HepG2 (cell line): ENCODE measurements around the gene PARN. TPM values are rescaled to one million over a fixed set of nuclear protein-coding genes. Genes with fewer than 3 reads are reported as not detected.

Source experiments
- ATAC-seq: fragments of 200-7000 bp; cut with Tn5 transposase; 3 replicates; pipeline ENCODE4 v1.9.1; 2020; ENCODE audit warnings: mild to moderate bottlenecking, moderate library complexity
- BruUV-seq: library from RNA; stranded (reverse); fragments of 400-500 nt; replicated peaks from 2 replicates; lab custom pipeline; 2021; lab: Mats Ljungman, UMichigan
- CTCF ChIA-PET: fragments of 300-600 bp; formaldehyde crosslinking; extraction: SDS; loops from one replicate; lab custom pipeline; 2021; ENCODE audit warnings: low total read pairs, inconsistent platforms, low intra/inter-chr PET ratio; lab: Yijun Ruan, JAX
- POLR2A ChIA-PET: fragments of 350-600 bp; sonication (Branson Sonifier 250); formaldehyde crosslinking; loops from one replicate; lab custom pipeline; 2020; ENCODE audit warnings: antibody characterized with exemption, inconsistent platforms; lab: Yijun Ruan, JAX
- DNase-seq: peaks from one replicate; pipeline ENCODE4 v3.0.0-alpha.2; 2015; ENCODE audit warnings: low spot score
- FAIRE-seq: peaks from 3 replicates; lab custom pipeline; 2011; peaks lifted over from hg19 to GRCh38; lab: Jason Lieb, UNC
- H2AFZ ChIP-seq: one replicate; pipeline ENCODE4 v1.6.1; 2011; ENCODE audit warnings: low read length, inconsistent platforms
- H3K27ac ChIP-seq: fragments of 300-600 bp; 3 replicates; pipeline ENCODE4 v1.8.0; 2011; ENCODE audit warnings: mixed run types, mild to moderate bottlenecking, mixed read lengths, low read length, inconsistent platforms; ENCODE audit not compliant: insufficient read depth; ENCODE audit errors: extremely low read length
- H3K27me3 ChIP-seq, 2 experiments: fragments of 200-600 bp in 1 of 2; 2 replicates in 1 of 2; 3 replicates in 1 of 2; pipeline versions ENCODE4 v1.6.0 to v1.8.0; 2011; ENCODE audit warnings: low read length in 2 of 2, mild to moderate bottlenecking in 2 of 2, moderate library complexity in 2 of 2, inconsistent platforms in 1 of 2; ENCODE audit not compliant: insufficient read depth in 2 of 2, control insufficient read depth in 1 of 2
- H3K36me3 ChIP-seq, 2 experiments: fragments of 200-600 bp in 1 of 2; replicated peaks in 1 of 2; 2 replicates in 1 of 2; 3 replicates in 1 of 2; pipeline versions ENCODE4 v1.5.1 to v1.8.0; 2011; ENCODE audit warnings: low read length in 2 of 2, inconsistent platforms in 1 of 2; ENCODE audit not compliant: insufficient read depth in 2 of 2, control insufficient read depth in 1 of 2
- H3K4me1 ChIP-seq: 2 replicates; pipeline ENCODE4 v1.5.1; 2012; ENCODE audit warnings: low read length, inconsistent platforms; ENCODE audit not compliant: insufficient read depth
- H3K4me2 ChIP-seq: 2 replicates; pipeline ENCODE4 v1.6.0; 2011; ENCODE audit warnings: low read depth, low read length, inconsistent platforms
- H3K4me3 ChIP-seq, 3 experiments: fragments of 200-600 bp in 1 of 3; sonication (generic), shearing (Covaris generic) in 1 of 3; replicated peaks in 1 of 3; 2 replicates each; pipeline ENCODE4 v1.5.1; 2011 to 2016; ENCODE audit warnings: low read length in 3 of 3, inconsistent platforms in 2 of 3, low read depth in 2 of 3, mild to moderate bottlenecking in 2 of 3, control low read depth in 1 of 3, mixed read lengths in 1 of 3; ENCODE audit not compliant: insufficient read depth in 1 of 3
- H3K79me2 ChIP-seq: one replicate; pipeline ENCODE4 v1.6.1; 2011; ENCODE audit warnings: low read length, inconsistent platforms; ENCODE audit not compliant: insufficient read depth
- H3K9ac ChIP-seq: 2 replicates; pipeline ENCODE4 v1.6.0; 2011; ENCODE audit warnings: mild to moderate bottlenecking, low read depth, low read length, inconsistent platforms; ENCODE audit not compliant: insufficient read depth
- H3K9me3 ChIP-seq: 2 replicates; pipeline ENCODE4 v1.5.1; 2012; ENCODE audit warnings: mild to moderate bottlenecking, low read length
- H4K20me1 ChIP-seq: 2 replicates; pipeline ENCODE4 v1.6.0; 2011; ENCODE audit warnings: inconsistent platforms, mild to moderate bottlenecking, low read length, moderate library complexity; ENCODE audit not compliant: insufficient read depth
- BRCA1 ChIP-seq: sonication (generic); formaldehyde crosslinking; IDR thresholded peaks from 2 replicates; pipeline ENCODE4 v1.4.0; 2020; ENCODE audit warnings: missing genetic modification reagents
- DMAP1 ChIP-seq: IDR thresholded peaks from 2 replicates; pipeline ENCODE4 v1.6.1; 2016
- FLYWCH1 ChIP-seq: sonication (generic); formaldehyde crosslinking; IDR thresholded peaks from 2 replicates; pipeline ENCODE4 v1.8.1; 2023; ENCODE audit warnings: mild to moderate bottlenecking, missing genetic modification reagents
- KMT2B ChIP-seq: IDR thresholded peaks from 2 replicates; pipeline ENCODE4 v1.6.1; 2016; ENCODE audit warnings: missing genetic modification reagents, missing compliant biosample characterization
- ZNF34 ChIP-seq: sonication (generic); formaldehyde crosslinking; IDR thresholded peaks from 2 replicates; pipeline ENCODE4 v1.4.0; 2020; ENCODE audit warnings: mild to moderate bottlenecking, missing genetic modification reagents, borderline replicate concordance
- ZNF562 ChIP-seq: sonication (generic); formaldehyde crosslinking; IDR thresholded peaks from 2 replicates; pipeline ENCODE4 v1.8.0; 2022; ENCODE audit warnings: missing genetic modification reagents, borderline replicate concordance
- ZNF772 ChIP-seq: sonication (generic); formaldehyde crosslinking; IDR thresholded peaks from 2 replicates; pipeline ENCODE4 v1.5.0; 2020; ENCODE audit warnings: mild to moderate bottlenecking, missing genetic modification reagents
- WGBS: methylation state at CpG from one replicate; pipeline ENCODE4 v1.1.6; 2017; ENCODE audit warnings: low lambda C conversion rate; 5-methylcytosine and 5-hydroxymethylcytosine counted together
- in situ Hi-C: cut with HindIII; loops from 2 replicates; pipeline ENCODE4 v1.10.0; 2017; ENCODE audit warnings: low pct_unique_long_range_greater_than_20kb; ENCODE audit not compliant: extremely low pct_ligation_motif_present
- intact Hi-C: fragments of 100-400 bp; cut with micrococcal nuclease; formaldehyde crosslinking; loops from one replicate; pipeline ENCODE4 v1.10.0; 2022; ENCODE audit not compliant: unreplicated experiment
- polyA plus RNA-seq, 8 experiments: library from polyadenylated mRNA; depleted of rRNA in 3 of 8; stranded (reverse) in 7 of 8; unstranded in 1 of 8; fragments of >200 nt; fragmentation: Illumina TruSeq in 4 of 8; extraction: Trizol in 4 of 8; gene quantifications; 2 replicates each; pipeline versions ENCODE4 v1.2.1 to v1.2.3, GENCODE V29; 2011 to 2016; ENCODE audit warnings: low read depth in 4 of 8, missing spikeins in 1 of 8, mixed read lengths in 1 of 8; ENCODE audit not compliant: insufficient read depth in 1 of 8
- total RNA-seq, 5 experiments: library from RNA; depleted of rRNA; stranded (reverse); fragments of >200 nt; fragmentation: Illumina TruSeq; extraction: Trizol; gene quantifications; 2 replicates each; pipeline ENCODE4 v1.2.3, GENCODE V29; 2016; ENCODE audit warnings: low read depth in 1 of 5
- TF ChIP-seq, protein P1 (sequence below): sonication (generic); formaldehyde crosslinking; conservative IDR thresholded peaks from 2 replicates; pipeline ENCODE4 v1.8.0; 2022; ENCODE audit warnings: missing genetic modification reagents
- TF ChIP-seq, protein P2 (sequence below): sonication (generic); formaldehyde crosslinking; IDR thresholded peaks from 2 replicates; pipeline ENCODE4 v1.8.0; 2022; ENCODE audit warnings: mild to moderate bottlenecking, missing genetic modification reagents, borderline replicate concordance

PARN gene
- total and polyA plus RNA-seq, 2 of the 13 experiments (the other 11 are each of a cell fraction or from before 2014, with no cell fraction given), result 13.3 to 47.6 TPM

DNA sequence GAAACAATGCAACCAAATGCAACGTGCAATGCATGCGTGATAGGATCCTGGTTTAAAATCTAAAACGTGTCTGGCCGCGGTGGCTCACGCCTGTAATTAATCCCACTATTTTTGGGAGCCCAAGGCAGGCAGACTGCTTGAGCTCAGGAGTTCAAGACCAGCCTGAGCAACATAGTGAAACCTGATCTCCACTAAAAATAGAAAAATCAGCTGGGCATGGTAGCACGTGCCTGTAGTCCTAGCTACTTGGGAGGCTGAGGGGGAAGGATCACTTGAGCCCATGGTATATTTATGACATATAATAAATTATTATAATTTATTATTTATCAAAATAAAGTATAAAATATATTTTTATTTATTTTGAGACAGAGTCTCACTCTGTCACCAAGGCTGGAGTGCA, 241.8 kb downstream of the PARN start:
- CTCF ChIA-PET, result no interaction called here
- TF ChIP-seq BRCA1 (CRISPR knock-in tag), result no peak
- TF ChIP-seq, protein P1, sequence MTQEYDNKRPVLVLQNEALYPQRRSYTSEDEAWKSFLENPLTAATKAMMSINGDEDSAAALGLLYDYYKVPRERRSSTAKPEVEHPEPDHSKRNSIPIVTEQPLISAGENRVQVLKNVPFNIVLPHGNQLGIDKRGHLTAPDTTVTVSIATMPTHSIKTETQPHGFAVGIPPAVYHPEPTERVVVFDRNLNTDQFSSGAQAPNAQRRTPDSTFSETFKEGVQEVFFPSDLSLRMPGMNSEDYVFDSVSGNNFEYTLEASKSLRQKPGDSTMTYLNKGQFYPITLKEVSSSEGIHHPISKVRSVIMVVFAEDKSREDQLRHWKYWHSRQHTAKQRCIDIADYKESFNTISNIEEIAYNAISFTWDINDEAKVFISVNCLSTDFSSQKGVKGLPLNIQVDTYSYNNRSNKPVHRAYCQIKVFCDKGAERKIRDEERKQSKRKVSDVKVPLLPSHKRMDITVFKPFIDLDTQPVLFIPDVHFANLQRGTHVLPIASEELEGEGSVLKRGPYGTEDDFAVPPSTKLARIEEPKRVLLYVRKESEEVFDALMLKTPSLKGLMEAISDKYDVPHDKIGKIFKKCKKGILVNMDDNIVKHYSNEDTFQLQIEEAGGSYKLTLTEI, result no peak
- TF ChIP-seq, protein P2, sequence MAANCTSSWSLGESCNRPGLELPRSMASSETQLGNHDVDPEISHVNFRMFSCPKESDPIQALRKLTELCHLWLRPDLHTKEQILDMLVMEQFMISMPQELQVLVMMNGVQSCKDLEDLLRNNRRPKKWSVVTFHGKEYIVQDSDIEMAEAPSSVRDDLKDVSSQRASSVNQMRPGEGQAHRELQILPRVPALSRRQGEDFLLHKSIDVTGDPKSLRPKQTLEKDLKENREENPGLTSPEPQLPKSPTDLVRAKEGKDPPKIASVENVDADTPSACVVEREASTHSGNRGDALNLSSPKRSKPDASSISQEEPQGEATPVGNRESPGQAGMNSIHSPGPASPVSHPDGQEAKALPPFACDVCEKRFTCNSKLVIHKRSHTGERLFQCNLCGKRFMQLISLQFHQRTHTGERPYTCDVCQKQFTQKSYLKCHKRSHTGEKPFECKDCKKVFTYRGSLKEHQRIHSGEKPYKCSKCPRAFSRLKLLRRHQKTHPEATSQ (CRISPR knock-in tag), result no peak
- TF ChIP-seq DMAP1 (CRISPR knock-in tag), result no peak
- no peak for TF ChIP-seq KMT2B (CRISPR knock-in tag)
- no peak for TF ChIP-seq ZNF562 (CRISPR knock-in tag)
- TF ChIP-seq ZNF772 (CRISPR knock-in tag), result no peak
- TF ChIP-seq FLYWCH1, result no peak
- no peak for TF ChIP-seq ZNF34
- TF ChIP-seq, all 625 proteins: peak for 0
- no peaks in the 10 kb centered on the region for H3K27me3 ChIP-seq
- no peak overlapping the region for H2AFZ ChIP-seq
- 86% methylated on average over 7 of the region's 7 CpGs for WGBS
- ATAC-seq (no peak), FAIRE-seq (no peak), DNase-seq (no peak)
- H4K20me1 ChIP-seq, result no peaks in the 10 kb centered on the region
- no peaks in the 10 kb centered on the region for H3K79me2 ChIP-seq
- POLR2A ChIA-PET, result no interaction called here
- no peak overlapping the region for H3K4me3 ChIP-seq
- in situ Hi-C loops (no loop called here), intact Hi-C loops (no loop called here)
- H3K36me3 ChIP-seq, result no peaks in the 10 kb centered on the region
- no TSS peak for BruUV-seq
- H3K9ac ChIP-seq, result no peak overlapping the region
- H3K4me1 ChIP-seq, result peaks cover 60% of the 10 kb centered on the region
- H3K4me2 ChIP-seq, result no peak overlapping the region
- H3K9me3 ChIP-seq, result no peaks in the 10 kb centered on the region
- no peak overlapping the region for H3K27ac ChIP-seq
